ENCODE measurements around the gene FAM240A.

DNA sequence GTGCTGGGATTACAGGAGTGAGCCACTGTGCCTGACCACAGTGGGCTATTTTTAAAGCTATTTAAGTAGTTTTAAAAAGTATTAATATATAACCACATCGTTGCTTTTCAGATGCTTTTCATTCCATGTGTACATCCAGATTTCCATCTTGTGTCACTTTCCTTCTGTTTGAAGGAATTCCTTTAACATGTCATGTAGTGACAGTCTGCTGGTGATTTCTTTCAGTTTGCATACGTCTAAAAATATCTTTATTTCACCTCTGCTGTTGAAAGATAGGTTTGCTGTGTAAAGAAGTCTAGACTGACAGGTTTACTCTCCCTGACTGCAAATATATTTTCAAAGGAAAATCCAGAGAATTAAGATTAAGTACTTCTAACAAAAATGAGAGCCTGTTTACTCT, 12.2 kb downstream of the FAM240A start:
- TF ChIP-seq POLR2AphosphoS5 (IDR thresholded peaks at IDR 0.05) (no peak), CTCF (IDR thresholded peaks at IDR 0.05) (no peak), POLR2A (IDR thresholded peaks at IDR 0.05) (no peak)

All from transverse colon (tissue), 4 donors.